Immature natural killer cell (primary cell): ENCODE measurements around the gene YWHAQ. TPM values are rescaled to one million over a fixed set of nuclear protein-coding genes. Genes with fewer than 3 reads are reported as not detected.
"Not testable (repeated sequence)": the region's sequence is repeated elsewhere in the genome, so short reads cannot be mapped to it uniquely, and the experiment has no call there.

Source experiments
- DNase-seq, 3 donors: peaks; one replicate each; pipeline ENCODE4 v3.0.0; 2022; ENCODE audit warnings: mixed read lengths in 1 of 3
- H3K27ac Mint-ChIP-seq, 6 donors: one replicate each; pipeline ENCODE4 v1.8.0; 2020; ENCODE audit warnings: mixed read lengths in 6 of 6, mild to moderate bottlenecking in 5 of 6, inconsistent platforms in 4 of 6, moderate library complexity in 3 of 6
- H3K27me3 Mint-ChIP-seq, 3 donors: one replicate each; pipeline ENCODE4 v1.8.0; 2020 to 2021; ENCODE audit warnings: low read depth in 3 of 3, mild to moderate bottlenecking in 3 of 3, mixed read lengths in 3 of 3, moderate library complexity in 3 of 3, inconsistent platforms in 1 of 3
- H3K36me3 Mint-ChIP-seq, 3 donors: one replicate each; pipeline ENCODE4 v1.8.0; 2020; ENCODE audit warnings: mixed read lengths in 3 of 3, inconsistent platforms in 2 of 3, mild to moderate bottlenecking in 2 of 3
- H3K4me1 Mint-ChIP-seq, 2 donors: one replicate each; pipeline ENCODE4 v1.8.0; 2020; ENCODE audit warnings: inconsistent platforms in 2 of 2, mild to moderate bottlenecking in 2 of 2, mixed read lengths in 2 of 2, moderate library complexity in 1 of 2
- H3K4me3 Mint-ChIP-seq, 5 donors: one replicate each; pipeline ENCODE4 v1.8.0; 2020; ENCODE audit warnings: mild to moderate bottlenecking in 5 of 5, mixed read lengths in 5 of 5, inconsistent platforms in 3 of 5, moderate library complexity in 3 of 5
- H3K9me3 Mint-ChIP-seq, 6 donors: one replicate each; pipeline ENCODE4 v1.8.0; 2020; ENCODE audit warnings: mild to moderate bottlenecking in 6 of 6, mixed read lengths in 6 of 6, inconsistent platforms in 4 of 6, moderate library complexity in 3 of 6
- polyA plus RNA-seq, 3 donors: library from polyadenylated mRNA; unstranded; fragments of 300-500 nt; fragmentation: Illumina TruSeq; gene quantifications; one replicate each; pipeline ENCODE4 v1.2.3, GENCODE V29; 2021

The YWHAQ gene
- polyA plus RNA-seq, 3 donors from 2014 or later, result 406 to 761 (median 479) TPM

DNA sequence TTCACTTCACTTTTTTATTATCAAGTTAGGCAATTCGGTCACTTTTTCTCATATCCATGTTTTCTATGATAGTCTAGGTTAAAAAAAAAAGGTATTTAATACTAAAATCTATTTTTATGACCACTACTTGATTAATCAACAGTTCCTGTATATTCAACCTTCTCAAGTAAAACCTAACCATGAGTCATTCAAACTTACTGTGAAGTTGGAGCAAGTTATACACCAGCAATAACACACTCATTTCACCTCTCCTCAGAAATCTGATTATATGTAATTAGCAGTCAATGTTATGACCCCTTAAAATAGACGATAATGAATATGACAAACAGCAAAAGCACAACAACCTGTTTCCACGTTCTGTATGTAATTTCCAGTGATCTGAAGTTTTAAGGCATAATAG, 40.2 kb downstream of the YWHAQ start:
- H3K9me3 Mint-ChIP-seq, result no peaks in the 10 kb centered on the region
- no peak for DNase-seq
- H3K27me3 Mint-ChIP-seq, result no peaks in the 10 kb centered on the region
- peak overlapping the region in 4 of 6 donors; percentile 1 to 68 (median 52) for H3K27ac Mint-ChIP-seq
- peaks cover 4 to 21% (median 7%) of the 10 kb centered on the region in 3 donors for H3K36me3 Mint-ChIP-seq
- peaks cover 24 to 75% of the 10 kb centered on the region in 2 donors for H3K4me1 Mint-ChIP-seq
- H3K4me3 Mint-ChIP-seq, result no peak overlapping the region

DNA sequence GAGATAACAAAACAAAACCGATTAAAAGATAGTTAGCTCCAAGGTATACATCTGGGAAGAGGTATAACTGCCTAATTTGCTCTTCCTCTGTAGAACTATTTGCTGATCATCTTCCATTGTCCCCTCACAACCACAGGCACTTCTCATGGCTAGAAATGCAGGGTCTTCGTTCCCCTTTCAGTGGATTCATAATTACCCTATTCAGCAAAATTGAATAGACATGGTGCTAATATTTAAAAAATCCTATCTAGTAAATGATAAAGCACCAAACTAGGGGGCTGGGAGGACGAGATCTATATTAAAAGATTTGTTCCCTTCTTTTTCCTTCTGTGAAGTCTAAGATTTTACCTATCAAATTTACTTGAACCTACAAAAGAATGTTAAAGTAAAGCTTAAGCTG, 44.3 kb downstream of the YWHAQ start:
- peak overlapping the region in 5 of 6 donors; percentile 4 to 60 (median 46) for H3K27ac Mint-ChIP-seq
- no peaks in the 10 kb centered on the region for H3K27me3 Mint-ChIP-seq
- no peak for DNase-seq
- peaks cover 0 to 47% of the 10 kb centered on the region in 2 donors for H3K4me1 Mint-ChIP-seq
- H3K9me3 Mint-ChIP-seq, result no peaks in the 10 kb centered on the region
- H3K4me3 Mint-ChIP-seq, result no peak overlapping the region
- peaks cover 7 to 31% (median 10%) of the 10 kb centered on the region in 3 donors for H3K36me3 Mint-ChIP-seq

DNA sequence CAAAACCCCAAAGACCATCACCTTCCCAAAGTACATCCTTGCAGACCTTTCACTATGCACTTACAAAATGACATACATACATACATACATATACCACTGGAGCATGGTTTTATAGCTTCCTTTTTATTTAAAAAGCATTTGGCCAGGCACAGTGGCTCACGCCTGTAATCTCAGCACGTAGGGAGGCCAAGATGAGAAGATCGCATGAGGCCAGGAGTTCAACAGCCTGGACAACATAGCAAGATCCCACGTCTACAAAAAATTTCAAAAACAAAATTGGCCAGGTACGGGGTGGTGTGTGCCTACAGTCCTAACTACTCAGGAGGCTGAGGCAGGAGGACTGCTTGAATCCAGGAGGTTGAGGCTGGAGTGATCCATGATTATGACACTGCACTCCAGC, 45.3 kb downstream of the YWHAQ start:
- H3K27me3 Mint-ChIP-seq, result peaks cover 0 to under 1% (median 0%) of the 10 kb centered on the region in 3 donors
- DNase-seq, result no peak
- peak overlapping the region in 3 of 6 donors; percentile 4 to 55 (median 17) for H3K27ac Mint-ChIP-seq
- no peaks in the 10 kb centered on the region for H3K9me3 Mint-ChIP-seq
- no peak overlapping the region for H3K4me3 Mint-ChIP-seq
- H3K36me3 Mint-ChIP-seq, result peaks cover 9 to 31% (median 11%) of the 10 kb centered on the region in 3 donors
- H3K4me1 Mint-ChIP-seq, result peaks cover 0 to 39% of the 10 kb centered on the region in 2 donors

DNA sequence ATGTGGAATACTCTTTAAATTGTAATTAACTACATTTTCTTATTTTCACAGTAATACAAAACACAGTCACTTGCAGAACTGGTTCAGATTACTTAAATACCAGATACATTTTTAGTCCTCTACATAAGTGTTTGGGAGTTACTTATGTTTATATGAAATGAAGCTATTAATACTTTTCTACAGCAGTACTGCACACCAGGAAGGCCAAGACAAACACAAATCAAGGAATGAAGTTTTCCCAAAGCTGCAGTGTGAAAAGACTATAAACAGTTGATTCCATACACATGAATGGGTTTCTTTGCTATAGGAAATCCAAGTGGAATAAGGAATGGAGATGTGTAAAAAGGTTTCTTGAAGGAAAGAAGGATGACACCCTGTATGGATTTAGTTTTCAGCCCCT, 45.9 kb downstream of the YWHAQ start:
- not testable (repeated sequence) for H3K27me3 Mint-ChIP-seq, H3K9me3 Mint-ChIP-seq, H3K4me3 Mint-ChIP-seq, DNase-seq
- Mint-ChIP-seq H3K4me1 (peaks cover 0 to 33% of the 10 kb centered on the region in 2 donors), H3K27ac (peak overlapping the region in 1 of 6 donors; percentile 17), H3K36me3 (peaks cover 11 to 27% (median 13%) of the 10 kb centered on the region in 3 donors)

DNA sequence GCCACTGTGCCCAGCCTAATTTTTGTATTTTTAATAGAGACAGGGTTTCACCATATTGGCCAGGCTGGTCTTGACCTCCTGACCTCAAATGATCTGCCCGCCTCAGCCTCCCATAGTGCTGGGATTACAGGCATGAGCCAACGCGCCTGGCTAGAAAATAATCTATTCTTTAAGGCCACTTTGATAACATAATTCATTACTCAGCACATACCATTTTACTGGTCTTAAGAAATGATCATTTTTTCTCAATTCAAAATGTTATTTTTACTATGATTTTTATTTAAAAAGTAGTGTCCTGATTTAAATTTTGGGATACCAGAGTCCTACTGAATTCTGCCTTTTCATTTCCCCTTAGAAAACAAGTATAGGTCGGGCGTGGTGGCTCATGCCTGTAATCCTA, 48.2 kb downstream of the YWHAQ start:
- H3K36me3 Mint-ChIP-seq, result peaks cover 7 to 20% (median 11%) of the 10 kb centered on the region in 3 donors
- no peak for DNase-seq
- H3K4me3 Mint-ChIP-seq, result no peak overlapping the region
- H3K9me3 Mint-ChIP-seq, result no peaks in the 10 kb centered on the region
- H3K27me3 Mint-ChIP-seq, result peaks cover 0 to 2% (median 2%) of the 10 kb centered on the region in 3 donors
- peaks cover 0 to 26% of the 10 kb centered on the region in 2 donors for H3K4me1 Mint-ChIP-seq
- H3K27ac Mint-ChIP-seq, result no peak overlapping the region

DNA sequence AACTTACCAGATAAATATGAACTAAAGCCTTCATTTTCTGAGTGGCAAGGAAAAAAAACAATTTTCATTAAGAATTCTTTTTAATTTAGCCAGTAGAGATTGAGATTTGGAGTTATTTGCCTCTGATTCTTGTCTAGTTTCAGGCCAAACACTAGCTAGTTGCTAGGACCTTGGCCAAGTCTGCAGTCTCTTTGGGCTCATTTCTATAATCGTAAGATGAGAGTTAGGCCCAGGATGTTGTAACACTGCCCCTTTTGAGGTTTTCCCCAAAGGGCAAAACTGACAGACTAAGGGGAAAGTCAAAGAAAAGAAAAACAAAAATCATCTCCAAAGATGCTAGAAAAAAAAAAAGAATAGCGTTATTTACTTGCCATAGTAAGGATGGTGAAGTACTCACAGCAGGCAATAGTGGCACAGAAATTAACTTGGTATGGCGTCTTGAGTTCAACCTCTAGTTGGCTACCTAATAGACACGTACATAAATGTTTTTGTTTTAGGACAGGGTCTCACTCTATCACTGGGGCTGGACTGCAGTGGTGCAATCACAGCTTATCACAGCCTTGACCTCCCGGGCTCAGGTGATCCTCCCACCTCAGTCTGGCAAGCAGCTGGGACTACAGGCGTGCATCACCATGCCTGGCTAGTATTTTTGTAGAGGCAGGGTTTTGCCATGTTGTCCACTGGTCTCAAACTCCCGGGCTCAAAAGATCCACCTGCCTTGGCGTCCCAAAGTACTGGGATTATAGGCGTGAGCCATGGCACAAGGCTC, 52.1 kb downstream of the YWHAQ start:
- DNase-seq, result no peak
- peak overlapping the region in 2 of 6 donors; percentile 30 to 32 for H3K27ac Mint-ChIP-seq
- H3K4me1 Mint-ChIP-seq, result no peaks in the 10 kb centered on the region
- H3K9me3 Mint-ChIP-seq, result no peaks in the 10 kb centered on the region
- H3K36me3 Mint-ChIP-seq, result peaks cover 3 to 7% (median 4%) of the 10 kb centered on the region in 3 donors
- H3K27me3 Mint-ChIP-seq, result peaks cover 0 to 7% (median 2%) of the 10 kb centered on the region in 3 donors
- no peak overlapping the region for H3K4me3 Mint-ChIP-seq

DNA sequence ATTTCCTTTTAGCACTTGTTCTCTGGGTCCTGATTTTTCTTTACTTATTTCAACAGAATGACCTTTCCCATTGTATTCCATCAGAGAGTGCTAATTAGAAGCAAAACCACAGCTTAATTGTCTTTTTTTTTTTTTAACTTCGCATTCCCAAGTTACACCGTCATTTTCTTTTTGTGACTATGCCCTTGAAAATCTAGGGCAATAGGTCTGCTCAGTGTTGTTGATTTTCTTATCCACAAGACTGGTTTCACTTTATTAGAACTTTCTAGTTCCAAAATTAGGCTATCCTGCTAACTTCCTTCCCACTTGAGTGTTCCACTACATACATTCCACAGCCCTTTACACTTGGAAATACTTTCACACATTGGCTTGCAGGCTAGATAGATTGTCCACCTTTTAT, 56.5 kb downstream of the YWHAQ start:
- Mint-ChIP-seq H3K9me3 (no peaks in the 10 kb centered on the region), H3K27me3 (peaks cover 0 to 5% (median 1%) of the 10 kb centered on the region in 3 donors), H3K4me3 (no peak overlapping the region), H3K4me1 (no peaks in the 10 kb centered on the region), H3K36me3 (no peaks in the 10 kb centered on the region), H3K27ac (peak overlapping the region in 3 of 6 donors; percentile 6 to 59 (median 8))
- DNase-seq, result no peak

DNA sequence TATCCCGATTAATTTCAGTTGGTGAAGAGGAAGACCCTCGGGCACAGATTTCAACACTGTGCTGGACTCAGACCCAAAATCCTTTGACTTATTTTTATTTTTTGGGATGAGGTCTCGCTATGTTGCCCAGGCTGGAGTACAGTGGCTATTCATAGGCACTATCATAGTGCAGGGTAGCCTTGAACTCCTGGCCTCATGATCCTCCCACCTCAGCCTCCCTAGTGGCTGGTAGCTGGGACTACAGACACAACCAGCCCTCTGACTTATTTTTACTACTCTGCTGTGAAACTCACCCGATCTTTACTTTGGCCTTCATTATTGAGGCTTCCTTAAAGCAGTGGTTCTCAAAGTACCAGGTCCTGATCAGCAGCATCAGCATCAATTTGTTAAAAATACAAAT, 57.0 kb downstream of the YWHAQ start:
- no peak for DNase-seq
- peaks cover 0 to 5% (median 4%) of the 10 kb centered on the region in 3 donors for H3K27me3 Mint-ChIP-seq
- peak overlapping the region in 1 of 6 donors; percentile 8 for H3K27ac Mint-ChIP-seq
- H3K9me3 Mint-ChIP-seq, result no peaks in the 10 kb centered on the region
- no peaks in the 10 kb centered on the region for H3K36me3 Mint-ChIP-seq
- no peaks in the 10 kb centered on the region for H3K4me1 Mint-ChIP-seq
- H3K4me3 Mint-ChIP-seq, result no peak overlapping the region

DNA sequence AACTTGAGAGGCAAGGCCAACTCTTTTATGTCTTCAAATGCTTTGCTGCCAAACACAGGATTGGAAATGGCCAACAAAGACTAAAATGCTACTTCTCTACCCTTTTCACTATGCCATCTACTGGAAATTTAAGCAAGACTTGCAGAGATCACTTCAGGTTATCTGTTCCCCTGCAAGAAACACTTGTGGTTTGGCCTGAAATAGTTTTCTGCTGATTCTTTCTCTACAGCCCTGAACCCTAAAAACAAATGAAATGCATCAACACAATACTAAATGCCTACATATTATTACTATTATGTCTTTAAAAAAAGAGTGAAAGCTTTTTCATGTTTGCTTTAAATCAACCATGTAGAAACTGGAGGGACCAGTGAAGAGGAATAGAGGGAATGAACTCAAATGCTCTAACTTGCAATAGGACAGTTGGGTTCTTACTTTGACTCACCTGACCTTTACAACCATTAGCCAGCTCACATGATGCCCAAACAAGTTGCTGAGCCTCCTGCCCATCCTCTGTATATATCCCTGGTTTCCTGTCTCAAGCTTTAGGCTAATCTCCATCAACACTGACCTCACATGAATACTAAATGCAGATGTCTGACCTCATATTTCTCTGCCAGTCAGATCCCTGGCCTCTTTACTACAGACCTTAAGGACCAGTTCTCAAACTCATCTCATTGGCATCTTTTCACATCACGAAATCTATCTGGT, 57.6 kb downstream of the YWHAQ start:
- Mint-ChIP-seq H3K27ac (no peak overlapping the region), H3K4me1 (no peaks in the 10 kb centered on the region), H3K36me3 (no peaks in the 10 kb centered on the region), H3K4me3 (no peak overlapping the region), H3K9me3 (no peaks in the 10 kb centered on the region), H3K27me3 (peaks cover 0 to 5% (median 4%) of the 10 kb centered on the region in 3 donors)
- DNase-seq, result no peak

DNA sequence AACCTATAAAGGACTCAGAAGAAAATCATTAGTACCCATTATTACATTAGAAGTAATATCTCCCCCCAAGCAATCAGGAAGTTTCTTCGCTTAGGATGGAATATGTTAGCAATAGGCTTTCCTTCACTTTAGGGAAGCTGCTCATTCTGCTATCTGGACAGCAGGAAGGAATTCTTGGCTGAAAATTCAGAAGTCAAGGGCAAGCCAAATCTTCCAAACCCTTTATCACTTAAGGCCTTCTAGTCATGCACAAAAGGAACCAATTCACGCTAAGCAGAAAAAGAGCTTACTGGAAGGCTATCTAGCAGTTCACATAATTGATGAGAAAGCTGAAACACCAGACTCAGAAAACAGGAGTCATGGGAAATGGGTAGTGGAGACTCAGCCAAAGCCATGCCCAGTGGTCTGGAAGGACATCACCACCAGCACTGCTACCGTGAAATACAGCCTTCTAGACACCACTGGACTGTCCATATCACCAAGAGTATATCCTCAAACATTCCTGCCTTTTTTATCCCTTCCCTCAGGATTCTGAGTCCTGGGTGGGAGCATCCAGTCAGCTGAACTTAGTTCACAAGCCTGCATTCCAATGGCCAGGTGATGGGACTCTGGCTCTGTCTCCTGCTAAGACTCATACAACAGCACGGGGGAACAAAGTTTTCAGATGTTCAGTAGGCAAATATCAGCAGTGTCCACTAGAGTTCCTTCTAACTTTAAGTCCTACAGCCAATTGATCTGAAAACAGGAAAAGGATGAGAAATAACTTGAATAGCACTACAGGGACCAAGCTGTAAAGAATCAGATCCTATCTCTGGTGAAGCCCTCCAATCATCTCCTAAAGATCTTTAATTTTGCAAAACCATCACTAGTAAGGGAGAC, 60.4 kb downstream of the YWHAQ start:
- peak overlapping the region in 1 of 6 donors; percentile 7 for H3K27ac Mint-ChIP-seq

DNA sequence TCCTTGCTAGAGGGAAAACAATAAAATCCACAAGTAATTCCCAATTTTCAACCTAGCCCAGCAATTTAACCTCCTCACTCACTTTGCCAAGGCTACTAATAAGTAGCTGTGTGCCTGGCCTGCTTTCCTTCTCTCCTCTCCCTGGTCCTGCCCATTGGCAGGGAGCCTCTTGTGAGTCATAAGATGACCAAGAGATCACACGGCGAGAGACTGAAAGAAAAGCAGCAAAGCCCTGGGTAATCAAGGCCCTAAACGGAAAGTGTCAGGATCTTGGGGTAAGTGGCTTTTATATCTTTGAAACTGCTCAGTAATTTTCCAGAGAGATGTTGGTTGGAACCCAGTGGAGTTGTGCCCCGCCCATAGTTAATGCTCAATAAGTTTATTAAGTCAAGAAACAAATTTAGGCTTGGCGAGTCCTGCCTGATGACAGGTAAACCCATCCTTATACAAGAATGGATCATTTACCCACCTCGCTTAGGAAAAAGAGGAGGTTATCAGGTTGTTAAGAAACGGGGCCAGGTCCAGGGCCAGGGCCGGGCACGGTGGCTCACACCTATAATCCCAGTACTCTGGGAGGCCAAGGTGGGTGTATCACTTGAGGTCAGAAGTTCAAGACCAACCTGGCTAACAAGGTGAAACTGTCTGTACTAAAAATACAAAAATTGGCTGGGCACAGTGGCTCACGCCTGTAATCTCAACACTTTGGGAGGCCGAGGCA, 65.2 kb downstream of the YWHAQ start:
- Mint-ChIP-seq H3K4me3 (no peak overlapping the region), H3K27me3 (peaks cover 0 to 4% (median 0%) of the 10 kb centered on the region in 3 donors), H3K4me1 (no peaks in the 10 kb centered on the region), H3K27ac (no peak overlapping the region), H3K9me3 (no peaks in the 10 kb centered on the region), H3K36me3 (peaks cover 0 to 7% (median 3%) of the 10 kb centered on the region in 3 donors)
- no peak for DNase-seq

More for the DNA sequence above, 60.4 kb downstream of the YWHAQ start:
- no peak for DNase-seq
- Mint-ChIP-seq H3K27me3 (peaks cover 0 to 5% (median 4%) of the 10 kb centered on the region in 3 donors), H3K36me3 (no peaks in the 10 kb centered on the region), H3K4me1 (no peaks in the 10 kb centered on the region), H3K9me3 (no peaks in the 10 kb centered on the region), H3K4me3 (no peak overlapping the region)

DNA sequence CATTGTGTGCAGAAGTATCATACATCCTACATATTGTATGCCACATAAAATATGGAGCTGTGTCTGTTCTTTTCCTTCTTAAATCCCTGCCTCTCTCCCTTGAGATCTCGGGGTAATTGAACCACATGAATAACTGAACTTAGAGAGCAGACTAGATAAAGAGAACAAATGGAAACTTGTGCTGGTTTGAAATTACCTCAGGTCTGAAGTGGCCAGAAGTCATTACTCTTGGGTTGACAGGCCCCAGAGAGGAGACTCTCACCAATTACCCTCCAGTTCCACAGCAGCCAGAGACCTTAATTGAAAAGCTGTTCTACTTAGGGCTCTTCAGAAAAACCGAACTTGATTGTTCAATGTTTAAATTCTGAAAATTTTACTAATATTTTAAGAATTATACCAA, 70.2 kb downstream of the YWHAQ start:
- Mint-ChIP-seq H3K4me3 (no peak overlapping the region), H3K36me3 (peaks cover 2 to 7% (median 3%) of the 10 kb centered on the region in 3 donors)

DNA sequence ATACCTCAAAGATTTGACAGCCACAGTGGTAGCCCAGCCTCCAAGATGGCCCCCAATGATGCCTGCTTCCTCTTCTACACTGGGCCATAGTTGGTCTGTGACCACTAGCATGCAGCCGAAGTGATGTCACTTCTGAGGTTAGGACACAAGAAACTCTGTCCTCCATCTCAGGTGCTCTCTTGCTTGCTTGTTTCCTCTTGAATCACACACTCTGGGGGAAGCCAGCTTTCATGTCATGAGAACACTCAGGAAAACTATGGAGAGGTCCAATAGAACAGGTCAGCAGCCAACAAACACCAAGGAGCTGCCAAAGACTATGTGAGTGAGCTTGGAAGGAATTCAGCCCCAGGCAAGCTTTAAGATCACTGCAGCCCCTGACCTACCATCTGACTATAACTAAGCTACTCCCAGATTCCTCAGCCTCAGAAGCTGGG, 71.8 kb downstream of the YWHAQ start:
- peak overlapping the region; percentile 27 to 81 (median 62) for H3K27ac Mint-ChIP-seq
- no peak for DNase-seq
- H3K4me3 Mint-ChIP-seq, result peak overlapping the region in 1 of 5 donors; percentile 15
- H3K9me3 Mint-ChIP-seq, result no peaks in the 10 kb centered on the region
- peaks cover 27 to 38% of the 10 kb centered on the region in 2 donors for H3K4me1 Mint-ChIP-seq
- H3K27me3 Mint-ChIP-seq, result peaks cover 4 to 15% (median 6%) of the 10 kb centered on the region in 3 donors
- peaks cover 2 to 7% (median 3%) of the 10 kb centered on the region in 3 donors for H3K36me3 Mint-ChIP-seq

More for the DNA sequence above, 70.2 kb downstream of the YWHAQ start:
- DNase-seq, result no peak
- peaks cover 11 to 22% of the 10 kb centered on the region in 2 donors for H3K4me1 Mint-ChIP-seq
- peaks cover 0 to 5% (median 4%) of the 10 kb centered on the region in 3 donors for H3K27me3 Mint-ChIP-seq
- H3K27ac Mint-ChIP-seq, result no peak overlapping the region
- H3K9me3 Mint-ChIP-seq, result no peaks in the 10 kb centered on the region
